Endothelial cell of umbilical vein (primary cell): ENCODE results near the gene WDR27. TPM values are rescaled to one million over a fixed set of nuclear protein-coding genes. Genes with fewer than 3 reads are reported as not detected.

ENCODE experiments used
- BruUV-seq: library from RNA; stranded (reverse); fragments of 400-500 nt; replicated peaks from 2 replicates; lab custom pipeline; 2021; lab: Mats Ljungman, UMichigan
- CTCF ChIA-PET: fragments of 300-600, 350-600 bp; sonication (Branson Sonifier 250); formaldehyde crosslinking; loops from one replicate; lab custom pipeline; 2021; ENCODE audit warnings: antibody characterized with exemption, inconsistent platforms; lab: Charles Lee
- POLR2A ChIA-PET: fragments of 300-600, 350-600 bp; sonication (Branson Sonifier 250); formaldehyde crosslinking; loops from one replicate; lab custom pipeline; 2021; ENCODE audit warnings: antibody characterized with exemption, inconsistent platforms; lab: Charles Lee
- DNase-seq: peaks from one replicate; pipeline ENCODE4 v3.0.0-alpha.2; 2011; ENCODE audit warnings: low read depth, low spot score
- FAIRE-seq: peaks from 2 replicates; lab custom pipeline; 2011; peaks lifted over from hg19 to GRCh38; lab: Jason Lieb, UNC
- H2AFZ ChIP-seq: 2 replicates; pipeline ENCODE4 v1.6.0; 2012; ENCODE audit warnings: low read depth, low read length, control low read depth, inconsistent platforms
- H3K27ac ChIP-seq: 2 replicates; pipeline ENCODE4 v1.5.1; 2011; ENCODE audit warnings: low read depth, mild to moderate bottlenecking, control low read depth, low read length, moderate library complexity; ENCODE audit not compliant: insufficient read depth
- H3K27me3 ChIP-seq, 2 experiments: 2 replicates each; pipeline versions ENCODE4 v1.6.0 to v1.6.1; 2011; ENCODE audit warnings: low read length in 2 of 2, mixed read lengths in 1 of 2; ENCODE audit not compliant: control insufficient read depth in 2 of 2, insufficient read depth in 2 of 2
- H3K36me3 ChIP-seq, 2 experiments: 2 replicates in 1 of 2; 3 replicates in 1 of 2; pipeline ENCODE4 v1.5.1; 2011; ENCODE audit warnings: low read length in 2 of 2, mild to moderate bottlenecking in 1 of 2, moderate library complexity in 1 of 2; ENCODE audit not compliant: control insufficient read depth in 2 of 2, insufficient read depth in 2 of 2; ENCODE audit errors: extremely low read depth in 1 of 2
- H3K4me1 ChIP-seq: 3 replicates; pipeline ENCODE4 v1.5.1; 2011; ENCODE audit warnings: mild to moderate bottlenecking, low read length; ENCODE audit not compliant: control insufficient read depth, insufficient read depth; ENCODE audit errors: extremely low read depth
- H3K4me2 ChIP-seq: 2 replicates; pipeline ENCODE4 v1.6.1; 2011; ENCODE audit warnings: low read length, control low read depth, mixed read lengths; ENCODE audit not compliant: insufficient read depth
- H3K4me3 ChIP-seq, 3 experiments: fragments of 200-600 bp in 1 of 3; sonication (generic), shearing (Covaris generic) in 1 of 3; replicated peaks in 1 of 3; 2 replicates each; pipeline ENCODE4 v1.5.1; 2011 to 2016; ENCODE audit warnings: control low read depth in 3 of 3, low read length in 3 of 3, mild to moderate bottlenecking in 2 of 3, inconsistent platforms in 1 of 3, low read depth in 1 of 3, moderate library complexity in 1 of 3; ENCODE audit not compliant: insufficient read depth in 1 of 3
- H3K79me2 ChIP-seq: 2 replicates; pipeline ENCODE4 v1.6.0; 2012; ENCODE audit warnings: low read length, inconsistent platforms; ENCODE audit not compliant: control insufficient read depth, insufficient read depth
- H3K9ac ChIP-seq: replicated peaks from 2 replicates; pipeline ENCODE3; 2011; ENCODE audit warnings: low read length, control low read depth; ENCODE audit not compliant: insufficient read depth; ENCODE audit errors: extremely low read depth
- H3K9me1 ChIP-seq: replicated peaks from 3 replicates; pipeline ENCODE4 v1.6.0; 2011; ENCODE audit warnings: mild to moderate bottlenecking, low read length; ENCODE audit not compliant: control insufficient read depth, insufficient read depth; ENCODE audit errors: extremely low read depth
- H3K9me3 ChIP-seq: replicated peaks from 2 replicates; pipeline ENCODE4 v1.5.1; 2012; ENCODE audit warnings: low read length, inconsistent platforms; ENCODE audit not compliant: control insufficient read depth, insufficient read depth
- H4K20me1 ChIP-seq: replicated peaks from 2 replicates; pipeline ENCODE3; 2011; ENCODE audit warnings: mild to moderate bottlenecking, low read length; ENCODE audit not compliant: control insufficient read depth, insufficient read depth; ENCODE audit errors: extremely low read depth
- CTCF ChIP-seq, 2 donors: IDR thresholded peaks; 1 replicate in 1 of 2; 2 replicates in 1 of 2; pipeline ENCODE4 v1.5.1; 2011; ENCODE audit warnings: low read length in 2 of 2, mild to moderate bottlenecking in 2 of 2, moderate library complexity in 2 of 2, control low read depth in 1 of 2, inconsistent platforms in 1 of 2, low read depth in 1 of 2; ENCODE audit not compliant: insufficient read depth in 1 of 2; ENCODE audit errors: extremely low read depth in 1 of 2
- EZH2 ChIP-seq: IDR thresholded peaks from 2 replicates; pipeline ENCODE4 v1.6.1; 2012; ENCODE audit warnings: borderline replicate concordance, low read depth, mild to moderate bottlenecking, moderate library complexity, low read length, inconsistent platforms; ENCODE audit not compliant: severe bottlenecking
- FOS ChIP-seq: IDR thresholded peaks from 2 replicates; pipeline ENCODE4 v1.6.1; 2011; ENCODE audit warnings: mild to moderate bottlenecking, low read length, moderate library complexity, borderline replicate concordance; ENCODE audit not compliant: insufficient read depth
- GATA2 ChIP-seq: IDR thresholded peaks from 2 replicates; pipeline ENCODE4 v1.7.0; 2011; ENCODE audit warnings: low read depth, mild to moderate bottlenecking, moderate library complexity, mixed read lengths, low read length; ENCODE audit not compliant: insufficient read length, insufficient read depth
- JUN ChIP-seq: IDR thresholded peaks from 2 replicates; pipeline ENCODE4 v1.6.1; 2011; ENCODE audit warnings: borderline replicate concordance, low read depth; ENCODE audit not compliant: insufficient read length, insufficient read depth
- MAX ChIP-seq: IDR thresholded peaks from 2 replicates; pipeline ENCODE4 v1.6.1; 2011; ENCODE audit not compliant: insufficient read depth, insufficient read length
- MYC ChIP-seq: IDR thresholded peaks from one replicate; pipeline ENCODE4 v1.6.1; 2011; ENCODE audit warnings: mild to moderate bottlenecking, low read depth, low read length
- POLR2A ChIP-seq: IDR thresholded peaks from 2 replicates; pipeline ENCODE4 v1.6.1; 2012; ENCODE audit warnings: low read depth, mild to moderate bottlenecking, control low read depth, low read length
- POLR2AphosphoS5 ChIP-seq: IDR thresholded peaks from 2 replicates; pipeline ENCODE4 v1.6.1; 2012; ENCODE audit warnings: low read depth, mild to moderate bottlenecking, control low read depth, low read length, moderate library complexity; ENCODE audit not compliant: insufficient read depth
- dilution Hi-C: fragments of 300-500 bp; cut with MboI; formaldehyde crosslinking; loops from one replicate; pipeline ENCODE4 v1.15.0; 2019; ENCODE audit warnings: low sequenced_read_pairs; ENCODE audit not compliant: extremely low pct_ligation_motif_present
- intact Hi-C: fragments of 100-400 bp; cut with micrococcal nuclease; formaldehyde crosslinking; loops from one replicate; pipeline ENCODE4 v1.10.0; 2022
- polyA plus RNA-seq, 4 experiments: library from polyadenylated mRNA; depleted of rRNA in 3 of 4; stranded (reverse) in 3 of 4; unstranded in 1 of 4; fragments of >200 nt; gene quantifications; 2 replicates each; pipeline versions ENCODE4 v1.2.1 to v1.2.3, GENCODE V29; 2011 to 2012; ENCODE audit warnings: missing spikeins in 1 of 4
- total RNA-seq: library from RNA; stranded (reverse); gene quantifications from 2 replicates; pipeline ENCODE4 v1.2.3, GENCODE V29; 2021

The WDR27 gene
- total and polyA plus RNA-seq, 2 donors (not counting 3 experiments of a cell fraction or from before 2014, with no cell fraction given) = 60.1 to 69.7 TPM

GRCh38 chr6:169619650-169620049 is 82.2 kb downstream of the WDR27 start:
- no peak for TF ChIP-seq POLR2A
- no peak for TF ChIP-seq EZH2
- TF ChIP-seq MAX = no peak
- TF ChIP-seq MYC = no peak
- no peak for TF ChIP-seq FOS
- TF ChIP-seq POLR2AphosphoS5 = no peak
- TF ChIP-seq JUN = no peak
- no peak for TF ChIP-seq GATA2
- TF ChIP-seq CTCF (IDR thresholded peaks at IDR 0.05; ENCODE audit: extremely low read depth in 1 of 2, insufficient read depth in 1 of 2, low read depth in 1 of 2, low read length in 2 of 2) = no peak
- dilution Hi-C loops (no loop called here), intact Hi-C loops (no loop called here)
- H2AFZ ChIP-seq = no peak overlapping the region
- H4K20me1 ChIP-seq = no peaks in the 10 kb centered on the region
- peaks cover 4% of the 10 kb centered on the region for H3K4me1 ChIP-seq
- no TSS peak for BruUV-seq
- no peak overlapping the region for H3K9ac ChIP-seq
- no peak overlapping the region for H3K27ac ChIP-seq
- no peaks in the 10 kb centered on the region for H3K79me2 ChIP-seq
- no peak for FAIRE-seq
- H3K9me3 ChIP-seq = no peaks in the 10 kb centered on the region
- no peaks in the 10 kb centered on the region for H3K27me3 ChIP-seq
- H3K36me3 ChIP-seq = peaks cover 0 to 2% of the 10 kb centered on the region in 2 experiments
- H3K9me1 ChIP-seq = no peaks in the 10 kb centered on the region
- no peak overlapping the region for H3K4me3 ChIP-seq
- CTCF ChIA-PET = interaction anchor here (0.7 kb wide), 1 partner anchor 31 kb away, joined by 3 read pairs; no protein-coding TSS in a partner anchor
- no peak overlapping the region for H3K4me2 ChIP-seq
- no peak for DNase-seq
- POLR2A ChIA-PET = no interaction called here
